ENCODE results near the gene BACE1. TPM values are rescaled to one million over a fixed set of nuclear protein-coding genes. Genes with fewer than 3 reads are reported as not detected.

BACE1 gene
- total and polyA plus RNA-seq, 11 donors, result 3.8 to 21.4 (median 14.6) TPM

DNA sequence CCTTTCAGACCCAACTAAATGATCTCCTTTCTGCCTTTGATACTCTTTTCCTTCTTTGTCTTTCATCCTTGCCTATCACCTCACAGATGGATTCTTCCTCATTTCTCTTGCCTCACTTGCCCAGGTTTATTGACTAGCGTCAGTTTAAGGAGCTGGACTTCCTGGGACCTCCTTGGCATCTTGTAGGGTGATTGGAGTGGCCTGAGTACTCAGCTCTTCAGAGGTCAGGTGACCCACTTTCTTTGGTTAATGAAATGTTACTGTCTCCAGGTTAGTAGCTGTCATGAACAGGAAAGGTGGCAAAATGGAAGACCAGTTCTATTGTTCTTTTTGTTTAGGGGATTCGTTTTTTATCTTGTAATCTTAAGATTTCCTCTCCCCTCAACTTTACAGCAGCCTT lies 29.5 kb downstream of the BACE1 start:
- Histone ChIP-seq H3K27me3 (no peaks in the 10 kb centered on the region), H3K9me3 (no peaks in the 10 kb centered on the region), H3K4me1 (no peaks in the 10 kb centered on the region), H3K4me3 (no peak overlapping the region), H3K36me3 (peaks cover 0 to 100% (median 98%) of the 10 kb centered on the region in 9 donors), H3K27ac (no peak overlapping the region)
- no peak for DNase-seq
- ATAC-seq, result no peak
- TF ChIP-seq POLR2A (IDR thresholded peaks at IDR 0.05) (no peak), CTCF (IDR thresholded peaks at IDR 0.05) (no peak)
- WGBS, 4 donors, result 71 to 82% (median 77%) methylated on average over 2 of the region's 2 CpGs
- intact Hi-C loops (cut with DNase I), result no loop called here

DNA sequence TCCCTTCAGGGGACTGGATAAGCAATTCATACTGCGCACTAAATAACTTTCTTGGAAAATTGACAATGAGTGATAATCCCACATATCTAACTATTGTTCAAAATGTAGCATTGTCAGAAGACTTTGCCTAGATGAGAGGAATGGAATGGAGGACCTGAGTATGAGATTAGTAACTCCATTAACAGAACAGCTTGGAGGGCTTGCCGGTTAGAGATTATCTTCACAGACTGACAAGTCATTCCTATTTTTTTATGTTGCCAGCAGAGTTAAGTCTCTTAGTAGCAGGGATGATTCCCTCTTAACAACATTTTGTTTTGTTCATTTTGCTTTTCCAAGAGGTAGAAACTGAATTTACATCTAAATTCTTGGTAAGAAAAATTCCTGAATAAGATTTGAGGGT lies 32.0 kb downstream of the BACE1 start:
- intact Hi-C loops (cut with DNase I), result no loop called here
- 76 to 88% (median 83%) methylated on average over 2 of the region's 2 CpGs for WGBS, 4 donors
- H3K27ac ChIP-seq, result no peak overlapping the region
- peaks cover 0 to 97% (median 91%) of the 10 kb centered on the region in 9 donors for H3K36me3 ChIP-seq
- no peaks in the 10 kb centered on the region for H3K27me3 ChIP-seq
- no peaks in the 10 kb centered on the region for H3K9me3 ChIP-seq
- H3K4me3 ChIP-seq, result no peak overlapping the region
- peaks cover 0 to 6% (median 0%) of the 10 kb centered on the region in 12 donors for H3K4me1 ChIP-seq
- no peak for TF ChIP-seq POLR2A (IDR thresholded peaks at IDR 0.05)
- no peak for TF ChIP-seq CTCF (IDR thresholded peaks at IDR 0.05)
- ATAC-seq (no peak), DNase-seq (no peak)

- ATAC-seq (no peak), DNase-seq (no peak)
- TF ChIP-seq CTCF (IDR thresholded peaks at IDR 0.05) (no peak), POLR2A (IDR thresholded peaks at IDR 0.05) (no peak)
- Histone ChIP-seq H3K4me1 (peaks cover 0 to 6% (median 0%) of the 10 kb centered on the region in 12 donors), H3K27ac (no peak overlapping the region), H3K36me3 (peaks cover 0 to 86% (median 81%) of the 10 kb centered on the region in 9 donors), H3K27me3 (no peaks in the 10 kb centered on the region), H3K9me3 (no peaks in the 10 kb centered on the region), H3K4me3 (no peak overlapping the region)
- WGBS, 4 donors, result 90 to 97% (median 94%) methylated on average over 3 of the region's 3 CpGs
- intact Hi-C loops (cut with DNase I), result no loop called here
Observed at GRCh38 chr11:117282956-117283355, 33.1 kb downstream of the BACE1 start.

DNA sequence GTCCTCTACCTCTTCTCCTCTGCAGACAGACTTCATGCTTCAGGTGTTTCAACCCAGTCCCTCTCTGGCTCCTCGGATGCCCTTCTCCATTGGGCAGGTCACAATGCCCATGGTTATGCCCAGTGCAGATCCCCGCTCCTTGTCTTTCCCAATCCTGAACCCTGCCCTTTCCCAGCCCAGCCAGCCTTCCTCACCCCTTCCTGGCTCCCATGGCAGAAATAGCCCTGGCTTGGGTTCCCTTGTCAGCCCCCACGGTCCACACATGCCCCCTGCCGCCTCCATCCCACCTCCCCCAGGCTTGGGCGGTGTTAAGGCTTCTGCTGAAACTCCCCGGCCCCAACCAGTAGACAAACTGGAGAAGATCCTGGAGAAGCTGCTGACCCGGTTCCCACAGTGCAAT lies 34.2 kb downstream of the BACE1 start:
- TF ChIP-seq CTCF (IDR thresholded peaks at IDR 0.05), result no peak
- TF ChIP-seq POLR2A (IDR thresholded peaks at IDR 0.05), result no peak
- H3K4me3 ChIP-seq, result no peak overlapping the region
- DNase-seq (no peak), ATAC-seq (no peak)
- peaks cover 0 to 6% (median 0%) of the 10 kb centered on the region in 12 donors for H3K4me1 ChIP-seq
- peaks cover 0 to 75% (median 70%) of the 10 kb centered on the region in 9 donors for H3K36me3 ChIP-seq
- intact Hi-C loops (cut with DNase I), result no loop called here
- no peaks in the 10 kb centered on the region for H3K9me3 ChIP-seq
- H3K27ac ChIP-seq, result no peak overlapping the region
- 95 to 97% (median 96%) methylated on average over 7 of the region's 7 CpGs for WGBS, 4 donors
- no peaks in the 10 kb centered on the region for H3K27me3 ChIP-seq
